HG03103 (cell line): Measurements from ENCODE around the gene L2HGDH.

Source experiments
- ATAC-seq: cut with Tn5 transposase; IDR thresholded peaks from one replicate; pipeline ENCODE4 v1.9.1; 2021; ENCODE audit warnings: low read depth; ENCODE audit not compliant: unreplicated experiment

Gene L2HGDH

GRCh38 chr14:50299585-50299984, 12.4 kb downstream of the L2HGDH start:
- no peak for ATAC-seq

DNA sequence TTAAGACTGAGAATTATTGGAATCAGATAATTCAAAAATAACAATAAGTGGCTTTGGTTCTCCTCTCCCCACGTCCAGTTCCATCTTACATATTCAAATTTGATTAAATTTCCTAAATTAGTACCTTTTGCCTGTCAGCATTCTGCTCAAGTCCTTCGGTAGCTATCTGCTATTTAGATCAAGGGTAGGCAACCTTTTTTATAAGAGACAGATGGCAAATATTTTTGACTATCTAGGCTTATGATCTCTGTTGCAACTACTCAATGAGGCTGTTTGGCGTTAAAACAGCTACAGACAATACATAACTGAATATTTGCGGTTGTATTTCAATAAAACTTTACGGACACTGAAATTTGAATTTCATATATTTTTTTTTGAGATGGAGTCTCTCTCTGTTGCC, 21.7 kb downstream of the L2HGDH start:
- ATAC-seq = no peak

DNA sequence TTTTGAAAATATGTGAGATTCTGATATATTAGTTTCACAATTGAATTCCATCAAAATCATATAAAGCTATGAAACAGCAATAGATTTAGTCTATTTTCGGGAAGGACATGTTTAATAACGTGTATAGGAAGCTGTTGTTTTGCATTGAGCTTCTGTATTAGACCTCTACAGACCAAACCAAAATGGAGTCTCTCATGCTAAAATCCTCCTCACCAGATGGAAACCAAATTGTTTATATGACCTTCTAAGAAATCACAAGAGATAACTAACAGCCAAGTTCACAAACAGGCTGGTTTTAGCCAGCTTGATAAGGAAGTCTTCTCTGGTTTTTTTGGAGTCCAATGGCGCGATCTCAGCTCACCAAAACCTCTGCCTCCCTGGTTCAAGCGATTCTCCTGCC, 23.9 kb downstream of the L2HGDH start:
- ATAC-seq = no peak

DNA sequence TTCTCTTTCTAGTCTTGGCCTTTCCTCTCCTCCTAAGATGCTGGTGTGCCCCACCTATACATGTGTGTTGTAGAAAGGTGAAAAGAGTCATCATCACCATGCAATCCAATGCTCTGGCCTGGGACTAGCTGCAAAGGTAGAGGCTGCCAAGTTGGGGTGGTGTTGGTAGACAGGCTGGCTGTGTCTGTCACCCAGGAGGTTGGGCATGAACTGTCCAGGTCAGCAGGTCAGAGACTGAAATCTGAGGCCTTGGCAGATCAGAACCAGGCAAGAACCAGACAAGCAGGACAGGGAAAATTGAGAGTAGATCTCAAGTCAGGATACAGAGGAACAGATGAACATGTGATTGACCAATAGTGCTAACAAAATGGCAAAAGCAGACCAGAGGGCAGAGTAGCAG, 26.2 kb downstream of the L2HGDH start:
- no peak for ATAC-seq

DNA sequence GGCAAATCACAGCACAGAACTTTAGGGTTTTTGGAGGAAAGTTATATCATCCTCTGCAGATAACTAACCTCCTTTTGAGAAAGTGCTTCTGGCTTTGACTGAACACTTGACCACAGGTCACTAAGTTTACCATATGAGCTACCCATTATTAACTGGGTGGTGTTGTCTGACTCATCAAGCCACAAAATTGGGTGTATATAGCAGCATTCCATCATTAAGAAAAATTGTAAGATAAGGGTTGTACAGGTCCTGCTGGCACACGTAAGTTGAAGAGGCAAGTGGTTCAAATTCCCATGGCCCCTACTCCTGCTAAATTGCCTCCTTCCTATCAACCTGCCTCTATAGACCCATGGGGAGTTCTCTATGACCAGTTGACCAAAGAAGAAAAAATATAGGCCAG, 39.5 kb downstream of the L2HGDH start:
- ATAC-seq = no peak

GRCh38 chr14:50270932-50271331, 41.1 kb downstream of the L2HGDH start:
- no peak for ATAC-seq

DNA sequence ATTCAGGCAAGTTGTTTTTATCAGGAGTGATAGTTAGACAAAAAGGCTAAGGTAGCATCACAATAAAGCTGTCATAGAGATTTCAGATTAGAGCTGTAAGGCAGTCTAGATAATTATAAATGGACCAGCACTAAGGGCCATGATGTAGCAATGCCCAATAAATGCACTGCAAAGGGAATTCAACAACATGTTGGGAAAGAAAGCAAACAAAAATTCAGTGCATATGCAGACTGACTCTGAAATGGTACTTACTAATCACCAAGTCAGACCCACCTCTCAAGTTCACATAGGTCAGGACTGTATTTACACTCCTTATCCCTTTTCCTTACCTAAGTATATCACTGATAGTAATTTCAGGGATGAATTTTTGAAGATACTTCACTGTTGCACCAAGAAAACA, 47.0 kb downstream of the L2HGDH start:
- no peak for ATAC-seq

- no peak for ATAC-seq
These were observed 48.7 kb downstream of the L2HGDH start for GRCh38 chr14:50263321-50263720.

DNA sequence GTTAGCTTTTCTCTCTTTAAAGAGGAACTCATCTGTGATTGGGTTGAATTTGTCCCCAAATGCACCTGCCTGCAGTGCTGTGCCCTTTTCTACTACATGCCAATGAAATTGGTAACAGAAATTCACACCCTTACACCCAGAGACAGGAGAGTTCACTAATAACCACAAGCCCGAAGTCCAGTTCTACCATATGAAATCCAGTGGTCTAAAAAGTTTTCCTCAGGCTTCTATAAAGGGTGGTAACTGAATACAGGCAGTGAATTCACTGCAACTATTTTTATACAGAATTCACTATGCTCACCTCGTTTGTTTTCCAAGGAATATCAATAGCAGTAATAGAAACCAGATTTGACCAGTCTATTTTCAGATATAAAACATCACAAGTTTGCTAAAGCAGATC, 49.2 kb downstream of the L2HGDH start:
- no peak for ATAC-seq

- no peak for ATAC-seq
These were observed 51.5 kb downstream of the L2HGDH start for GRCh38 chr14:50260511-50260910.

- ATAC-seq = no peak
These were observed 52.0 kb downstream of the L2HGDH start for GRCh38 chr14:50260072-50260471.

DNA sequence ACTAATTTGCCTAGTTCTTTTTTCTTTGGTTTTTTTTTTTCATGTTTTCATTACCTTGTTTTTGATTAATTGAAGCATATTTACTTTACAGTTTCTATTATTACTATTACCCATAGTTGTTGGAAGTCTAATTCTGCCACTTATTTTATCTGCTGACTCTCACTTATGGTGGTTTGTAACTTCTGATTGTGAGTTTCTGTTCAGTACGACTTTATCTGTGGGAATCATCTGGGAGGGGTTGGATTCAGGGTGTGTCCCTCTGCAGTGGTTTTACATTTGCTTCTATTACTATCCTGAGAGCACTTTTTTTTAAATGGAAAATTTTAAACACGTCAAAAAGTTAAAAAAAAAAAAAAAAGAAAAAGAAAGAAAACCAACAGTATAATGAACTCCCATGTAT, 54.3 kb downstream of the L2HGDH start:
- ATAC-seq = no peak

- ATAC-seq = no peak
These were observed 57.8 kb downstream of the L2HGDH start for GRCh38 chr14:50254248-50254647.

GRCh38 chr14:50249136-50249775, 62.8 kb downstream of the L2HGDH start:
- ATAC-seq = no peak

DNA sequence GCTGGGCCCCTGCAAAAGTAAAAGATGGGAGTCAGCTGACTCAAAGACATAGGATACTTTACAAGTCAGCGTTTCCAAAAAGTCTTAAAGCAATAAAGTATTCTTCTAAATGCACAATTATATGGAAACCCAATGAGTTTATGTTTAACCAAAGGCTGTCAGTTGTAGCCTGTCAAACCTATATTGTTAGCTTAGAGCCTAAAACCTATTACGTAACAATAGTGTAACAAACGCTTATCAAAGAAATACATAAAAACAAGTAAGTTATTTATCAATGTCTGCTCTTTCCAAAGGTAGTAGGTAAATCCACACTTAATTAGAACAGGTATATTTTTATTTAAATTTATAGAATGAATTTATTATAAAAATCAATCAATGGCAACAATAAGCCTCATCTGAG, 64.8 kb downstream of the L2HGDH start:
- no peak for ATAC-seq

DNA sequence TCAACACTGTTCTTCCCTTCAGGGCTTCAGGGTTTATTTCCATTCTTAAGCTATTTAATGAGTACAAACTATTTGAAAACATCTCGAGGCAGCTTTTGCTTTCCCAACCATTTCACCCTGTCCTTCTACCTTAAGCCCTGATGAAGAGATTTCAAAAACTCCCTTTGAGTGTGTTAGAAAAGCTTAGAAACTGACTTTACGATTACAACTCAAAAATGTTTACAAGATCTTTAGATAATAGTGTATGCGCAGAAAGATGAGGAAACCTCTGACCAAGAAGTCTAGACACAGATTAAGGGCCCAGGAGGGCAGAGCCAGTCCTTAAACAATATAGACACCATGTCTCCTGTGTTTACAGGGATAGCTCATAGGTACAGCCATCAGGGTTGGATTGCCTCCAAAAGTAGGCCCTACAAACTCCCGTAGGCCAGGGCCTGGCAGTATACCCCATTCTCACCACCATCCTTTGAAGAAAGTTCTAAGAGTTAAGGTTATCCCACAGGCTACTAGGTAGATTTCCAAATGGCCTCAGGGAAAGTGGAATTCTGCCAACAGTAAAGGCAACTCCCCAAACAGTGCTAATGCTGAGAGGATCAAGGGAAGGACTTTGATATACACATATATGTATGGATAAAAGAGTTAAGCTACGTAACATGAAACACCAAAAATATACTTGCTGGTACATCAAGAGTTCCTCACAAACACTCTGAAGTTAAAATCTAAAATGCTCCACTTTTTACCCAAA, 69.3 kb downstream of the L2HGDH start:
- no peak for ATAC-seq

- no peak for ATAC-seq
These were observed 69.9 kb downstream of the L2HGDH start for GRCh38 chr14:50242096-50242495.

DNA sequence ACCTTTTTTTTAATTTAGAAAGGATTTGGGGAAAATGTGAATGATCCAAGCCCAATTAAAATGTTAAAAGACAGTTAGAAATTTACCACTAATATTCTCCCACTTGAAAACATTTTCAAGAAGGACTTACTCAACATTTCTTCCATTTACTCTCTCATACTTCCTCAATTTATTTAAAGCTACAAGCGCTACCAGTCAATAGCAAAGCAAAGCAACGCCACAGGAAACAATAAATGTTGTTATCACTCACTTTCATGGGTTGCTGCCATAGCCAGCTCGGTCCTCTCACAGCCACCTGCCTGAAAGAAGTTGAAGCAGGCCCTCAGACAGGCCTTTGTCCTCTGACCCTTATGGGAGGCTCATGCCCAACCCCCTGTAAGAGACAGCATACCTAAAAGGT, 74.6 kb downstream of the L2HGDH start:
- ATAC-seq = no peak

- ATAC-seq = no peak
These were observed 78.1 kb downstream of the L2HGDH start for GRCh38 chr14:50233951-50234250.

DNA sequence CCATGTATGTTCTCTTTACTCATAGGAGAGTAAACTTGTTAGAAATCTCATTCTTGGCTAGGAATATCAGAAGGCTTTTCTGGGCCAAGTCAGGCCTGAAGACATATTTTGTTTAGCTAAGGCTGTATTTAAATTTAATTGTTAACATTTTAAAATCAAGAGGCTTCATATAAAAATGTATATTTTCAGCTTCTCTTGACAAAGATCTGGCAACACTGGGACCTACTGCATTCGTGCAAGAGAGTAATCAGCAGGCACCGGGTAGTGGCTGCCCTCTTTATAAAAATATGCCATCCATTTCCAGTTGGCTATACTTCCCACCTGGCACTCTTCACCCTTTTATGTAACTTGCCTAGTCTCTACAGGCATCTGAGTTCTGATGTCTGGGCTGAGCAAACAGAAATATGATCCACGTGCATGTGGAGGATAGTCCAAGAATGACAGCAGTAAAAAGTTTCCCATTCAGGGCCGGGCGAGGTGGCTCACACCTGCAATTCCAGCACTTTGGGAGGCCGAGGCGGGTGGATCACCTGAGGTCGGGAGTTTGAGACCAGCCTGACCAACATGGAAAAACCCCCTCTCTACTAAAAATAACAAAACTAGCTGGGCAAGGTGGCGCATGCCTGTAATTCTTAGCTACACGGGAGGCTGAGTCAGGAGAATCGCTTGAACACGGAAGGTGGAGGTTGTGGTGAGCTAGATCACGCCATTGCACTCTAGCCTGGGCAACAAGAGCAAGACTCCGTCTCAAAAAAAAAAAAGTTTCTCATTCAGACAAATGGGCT, 78.7 kb downstream of the L2HGDH start:
- ATAC-seq = no peak

- no peak for ATAC-seq
These were observed 79.8 kb downstream of the L2HGDH start for GRCh38 chr14:50232276-50232642.
